ENCODE results near the gene REXO1.
"Not testable (repeated sequence)": the region's sequence is repeated elsewhere in the genome, so short reads cannot be mapped to it uniquely, and the experiment has no call there.

REXO1 gene

GRCh38 chr19:1813192-1814182 is 34.8 kb downstream of the REXO1 start:
- DNase-seq: no peak

GRCh38 chr19:1812426-1813191 is 35.7 kb downstream of the REXO1 start:
- DNase-seq: peak; percentile 71

- DNase-seq: no peak
Measured at GRCh38 chr19:1811942-1812425, 36.3 kb downstream of the REXO1 start, which contains the start of gene ATP8B3. Gene ATP8B3 (minus strand): TSS chr19:1812276. CDS start chr19:1811736, 540 bp downstream.

- DNase-seq: no peak
Measured at GRCh38 chr19:1811472-1811894, 36.8 kb downstream of the REXO1 start.

- no peak for DNase-seq
Measured at GRCh38 chr19:1810439-1811160, 37.7 kb downstream of the REXO1 start.

- DNase-seq: no peak
Measured at GRCh38 chr19:1809678-1810077, 38.6 kb downstream of the REXO1 start.

GRCh38 chr19:1808395-1808731 is 39.9 kb downstream of the REXO1 start:
- DNase-seq: no peak

- DNase-seq: no peak
Measured at GRCh38 chr19:1807695-1808394, 40.4 kb downstream of the REXO1 start.

GRCh38 chr19:1807030-1807694 is 41.1 kb downstream of the REXO1 start:
- no peak for DNase-seq

- no peak for DNase-seq
Measured at GRCh38 chr19:1806184-1807029, 41.9 kb downstream of the REXO1 start.

GRCh38 chr19:1805401-1806183 is 42.7 kb downstream of the REXO1 start:
- DNase-seq: no peak

- no peak for DNase-seq
Measured at GRCh38 chr19:1804858-1805257, 43.4 kb downstream of the REXO1 start.

- DNase-seq: no peak
Measured at GRCh38 chr19:1799695-1800342, 48.5 kb downstream of the REXO1 start.

GRCh38 chr19:1797313-1797712 is 51.0 kb downstream of the REXO1 start:
- not testable (repeated sequence) for DNase-seq

- no peak for DNase-seq
Measured at GRCh38 chr19:1796395-1797142, 51.7 kb downstream of the REXO1 start.

GRCh38 chr19:1794424-1795172 is 53.7 kb downstream of the REXO1 start:
- DNase-seq: no peak

- no peak for DNase-seq
Measured at GRCh38 chr19:1791879-1792278, 56.4 kb downstream of the REXO1 start.
